Mononuclear cell (primary cell): ENCODE measurements around the gene DOCK3. TPM values are rescaled to one million over a fixed set of nuclear protein-coding genes. Genes with fewer than 3 reads are reported as not detected.
"Not testable (repeated sequence)": the region's sequence is repeated elsewhere in the genome, so short reads cannot be mapped to it uniquely, and the experiment has no call there.

Source experiments
- H3K27me3 ChIP-seq: 2 replicates; pipeline ENCODE4 v1.6.0; 2011; ENCODE audit warnings: low read length, control low read depth; ENCODE audit not compliant: insufficient read depth
- H3K4me1 ChIP-seq: 2 replicates; pipeline ENCODE4 v1.5.1; 2011; ENCODE audit warnings: mild to moderate bottlenecking, low read length, control low read depth; ENCODE audit not compliant: insufficient read depth
- H3K4me3 ChIP-seq: 2 replicates; pipeline ENCODE4 v1.5.1; 2011; ENCODE audit warnings: mild to moderate bottlenecking, low read length, moderate library complexity
- H3K9me3 ChIP-seq: 2 replicates; pipeline ENCODE4 v1.5.1; 2011; ENCODE audit warnings: low read depth, mild to moderate bottlenecking, control low read depth, low read length
- total RNA-seq: library from RNA; depleted of rRNA; stranded (reverse); fragments of >200 nt; gene quantifications from one replicate; pipeline ENCODE4 v1.2.3, GENCODE V29; 2012

The DOCK3 gene
- total RNA-seq, 1 donor: 1.0 TPM

DNA sequence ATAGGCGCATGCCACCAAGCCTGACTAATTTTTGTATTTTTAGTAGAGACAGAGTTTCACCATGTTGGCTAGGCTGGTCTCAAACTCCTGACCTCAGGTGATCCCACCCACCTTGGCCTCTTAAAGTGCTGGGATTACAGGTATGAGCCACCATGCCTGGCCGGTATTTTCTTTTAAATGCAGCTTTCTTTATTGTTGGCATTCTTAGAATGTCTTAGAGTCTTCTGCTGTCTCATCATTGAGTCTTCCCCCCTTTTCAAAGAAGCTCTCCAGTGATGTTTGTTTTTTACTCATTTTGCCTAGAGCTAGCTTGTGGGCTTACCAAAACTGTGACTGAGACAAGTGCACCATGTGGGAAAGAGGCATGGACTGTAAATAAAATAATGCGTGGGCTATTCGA, 13.9 kb downstream of the DOCK3 start:
- not testable (repeated sequence) for H3K4me1 ChIP-seq, H3K9me3 ChIP-seq, H3K27me3 ChIP-seq, H3K4me3 ChIP-seq

- no peak overlapping the region for H3K4me3 ChIP-seq
- no peaks in the 10 kb centered on the region for H3K4me1 ChIP-seq
- peaks cover 7% of the 10 kb centered on the region for H3K27me3 ChIP-seq
- H3K9me3 ChIP-seq: no peaks in the 10 kb centered on the region
These were observed 14.8 kb downstream of the DOCK3 start for GRCh38 chr3:50689558-50689957.

DNA sequence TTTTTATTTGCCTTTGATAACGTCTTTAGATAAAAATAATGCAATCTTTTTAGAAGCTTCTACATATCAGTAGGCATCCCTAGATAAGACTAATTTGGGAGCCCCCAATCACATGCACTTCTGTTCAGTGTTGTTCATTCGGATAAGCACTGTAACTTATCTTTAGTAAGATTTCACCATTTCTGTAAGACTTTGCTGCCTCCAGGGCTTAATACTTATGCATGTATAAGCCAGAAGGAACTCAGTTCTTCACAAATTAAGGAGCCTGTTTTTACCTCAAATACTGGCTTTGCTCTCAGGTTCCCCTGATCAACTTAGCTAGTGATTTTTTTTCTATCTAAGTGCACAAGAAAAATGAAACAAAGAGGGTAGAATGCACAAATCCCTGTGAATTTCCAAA, 20.3 kb downstream of the DOCK3 start:
- Histone ChIP-seq H3K27me3 (no peaks in the 10 kb centered on the region), H3K9me3 (no peaks in the 10 kb centered on the region), H3K4me3 (no peak overlapping the region), H3K4me1 (no peaks in the 10 kb centered on the region)

GRCh38 chr3:50696276-50696675, 21.5 kb downstream of the DOCK3 start:
- H3K9me3 ChIP-seq: no peaks in the 10 kb centered on the region
- H3K4me3 ChIP-seq: no peak overlapping the region
- no peaks in the 10 kb centered on the region for H3K4me1 ChIP-seq
- no peaks in the 10 kb centered on the region for H3K27me3 ChIP-seq

DNA sequence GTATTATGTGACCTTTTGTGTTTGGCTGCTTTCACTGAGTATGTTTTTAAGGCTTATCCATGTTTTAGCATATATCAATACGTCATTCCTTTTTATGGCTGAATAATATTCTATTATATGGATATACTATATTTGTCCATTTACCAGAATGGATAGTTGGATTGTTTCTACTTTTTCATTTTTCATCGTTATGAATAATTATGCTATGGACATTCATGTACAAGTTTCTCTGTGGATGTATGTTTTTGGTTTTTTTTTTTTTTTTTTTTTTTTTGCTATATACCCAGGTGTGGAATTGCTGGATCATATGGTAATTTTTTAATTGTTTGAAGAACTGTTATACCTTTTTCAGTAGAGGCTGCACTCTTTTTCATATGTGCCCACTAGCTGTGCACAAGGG, 23.5 kb downstream of the DOCK3 start:
- Histone ChIP-seq H3K4me3 (no peak overlapping the region), H3K9me3 (no peaks in the 10 kb centered on the region)

GRCh38 chr3:50708620-50709019, 33.9 kb downstream of the DOCK3 start:
- Histone ChIP-seq H3K9me3 (no peaks in the 10 kb centered on the region), H3K27me3 (no peaks in the 10 kb centered on the region), H3K4me3 (no peak overlapping the region), H3K4me1 (no peaks in the 10 kb centered on the region)

More for the DNA sequence above, 23.5 kb downstream of the DOCK3 start:
- H3K4me1 ChIP-seq: no peaks in the 10 kb centered on the region
- peaks cover 3% of the 10 kb centered on the region for H3K27me3 ChIP-seq

- no peaks in the 10 kb centered on the region for H3K4me1 ChIP-seq
- no peaks in the 10 kb centered on the region for H3K27me3 ChIP-seq
- no peaks in the 10 kb centered on the region for H3K9me3 ChIP-seq
These were observed 40.2 kb downstream of the DOCK3 start for GRCh38 chr3:50714946-50715345.

GRCh38 chr3:50724831-50725230, 50.1 kb downstream of the DOCK3 start:
- peaks cover 5% of the 10 kb centered on the region for H3K27me3 ChIP-seq

More at GRCh38 chr3:50714946-50715345, 40.2 kb downstream of the DOCK3 start:
- no peak overlapping the region for H3K4me3 ChIP-seq

GRCh38 chr3:50734985-50735384, 60.3 kb downstream of the DOCK3 start:
- Histone ChIP-seq H3K4me1 (no peaks in the 10 kb centered on the region), H3K27me3 (no peaks in the 10 kb centered on the region), H3K9me3 (no peaks in the 10 kb centered on the region), H3K4me3 (no peak overlapping the region)

More at GRCh38 chr3:50724831-50725230, 50.1 kb downstream of the DOCK3 start:
- Histone ChIP-seq H3K4me1 (no peaks in the 10 kb centered on the region), H3K9me3 (no peaks in the 10 kb centered on the region), H3K4me3 (no peak overlapping the region)

- Histone ChIP-seq H3K4me1 (no peaks in the 10 kb centered on the region), H3K9me3 (no peaks in the 10 kb centered on the region), H3K4me3 (no peak overlapping the region), H3K27me3 (no peaks in the 10 kb centered on the region)
These were observed 62.6 kb downstream of the DOCK3 start for GRCh38 chr3:50737193-50737905.

DNA sequence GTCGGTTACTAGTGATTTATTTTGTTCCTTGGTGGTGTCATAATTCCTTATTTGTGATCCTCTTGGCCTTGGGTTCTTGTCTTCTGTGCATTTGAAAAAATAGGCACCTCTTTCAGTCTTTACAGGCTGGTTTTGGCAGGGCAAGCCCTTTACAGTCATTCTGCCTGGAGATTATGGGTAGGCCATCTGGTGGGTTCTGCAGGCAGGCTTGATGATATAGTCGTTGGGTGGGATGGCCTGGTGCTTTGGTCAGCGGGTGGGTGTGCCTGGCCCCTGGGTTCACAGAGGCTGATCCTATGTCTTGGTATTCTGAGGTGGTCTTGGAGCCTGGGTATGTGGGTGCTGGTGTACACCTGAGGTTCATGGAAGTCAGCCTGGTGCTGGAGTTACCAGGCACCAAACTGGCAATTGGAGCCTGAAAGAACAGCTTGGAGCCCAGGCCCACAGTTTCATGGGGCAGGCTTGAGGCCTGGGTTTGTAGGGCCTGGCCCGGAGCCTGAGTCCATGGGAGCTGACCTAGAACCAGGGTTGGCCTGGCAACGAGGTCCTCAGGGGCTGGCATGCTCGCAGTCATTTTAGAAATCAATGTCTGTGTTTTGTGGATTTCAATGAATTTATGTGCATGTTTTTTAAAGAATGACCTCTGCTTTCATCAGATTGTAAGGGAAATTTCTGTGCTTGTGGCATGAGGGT, 63.3 kb downstream of the DOCK3 start:
- Histone ChIP-seq H3K9me3 (no peaks in the 10 kb centered on the region), H3K27me3 (no peaks in the 10 kb centered on the region), H3K4me1 (no peaks in the 10 kb centered on the region), H3K4me3 (no peak overlapping the region)

DNA sequence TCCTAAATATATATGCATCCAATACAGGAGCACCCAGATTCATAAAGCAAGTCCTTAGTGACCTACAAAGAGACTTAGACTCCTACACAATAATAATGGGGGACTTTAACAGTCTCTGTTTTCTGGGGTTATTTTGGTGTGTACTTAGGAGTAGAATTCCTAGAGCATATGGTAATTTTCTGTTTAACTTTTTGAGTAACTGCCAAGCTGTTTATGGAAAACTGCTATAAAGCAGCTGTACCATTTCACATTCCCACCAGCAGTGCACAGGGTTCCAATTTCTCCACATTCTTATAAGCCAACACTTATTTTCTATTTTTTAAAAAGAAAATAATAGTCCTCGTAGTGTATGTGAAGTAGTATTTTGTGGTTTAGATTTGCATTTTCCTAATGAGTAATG, 68.9 kb downstream of the DOCK3 start:
- no peaks in the 10 kb centered on the region for H3K27me3 ChIP-seq
- no peaks in the 10 kb centered on the region for H3K9me3 ChIP-seq
- H3K4me1 ChIP-seq: no peaks in the 10 kb centered on the region
- no peak overlapping the region for H3K4me3 ChIP-seq

DNA sequence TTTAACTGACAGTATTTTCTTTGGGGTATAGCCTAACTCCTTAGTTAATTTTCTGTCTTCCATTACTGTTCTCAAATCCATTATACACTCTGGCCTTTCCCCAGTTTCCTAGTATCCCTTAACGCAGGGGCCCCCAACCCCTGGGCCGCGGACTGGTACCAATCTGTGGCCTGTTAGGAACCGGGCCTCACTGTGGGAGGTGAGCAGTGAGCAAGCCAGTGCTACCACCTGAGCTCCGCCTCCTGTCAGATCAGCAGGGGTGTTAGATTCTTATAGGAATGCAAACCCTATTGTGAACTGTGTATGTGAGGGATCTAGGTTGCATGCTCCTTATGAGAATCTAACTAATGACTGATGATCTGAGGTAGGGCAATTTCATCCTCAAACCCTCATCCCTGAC, 75.1 kb downstream of the DOCK3 start:
- Histone ChIP-seq H3K4me1 (no peaks in the 10 kb centered on the region), H3K9me3 (no peaks in the 10 kb centered on the region), H3K27me3 (no peaks in the 10 kb centered on the region), H3K4me3 (no peak overlapping the region)

GRCh38 chr3:50759015-50759414, 84.3 kb downstream of the DOCK3 start:
- Histone ChIP-seq H3K4me3 (no peak overlapping the region), H3K4me1 (no peaks in the 10 kb centered on the region), H3K9me3 (no peaks in the 10 kb centered on the region), H3K27me3 (no peaks in the 10 kb centered on the region)

DNA sequence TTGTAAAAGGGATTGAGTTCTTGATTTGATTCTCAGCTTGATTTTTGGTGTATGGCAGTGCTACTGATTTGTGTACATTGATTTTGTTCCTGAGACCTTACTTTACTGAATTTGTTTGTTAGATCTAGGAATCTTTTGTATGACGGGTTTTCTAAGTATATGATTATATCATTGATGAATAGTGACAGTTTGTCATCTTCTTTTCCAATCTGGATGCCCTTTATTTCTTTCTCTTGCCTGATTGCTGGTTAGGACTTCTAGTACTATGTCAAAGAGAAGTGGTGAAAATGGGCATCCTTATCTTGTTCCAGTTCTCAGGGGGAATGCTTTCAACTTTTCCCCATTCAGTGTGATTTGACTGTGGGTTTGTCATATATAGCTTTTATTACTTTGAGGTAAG, 103.0 kb downstream of the DOCK3 start:
- no peaks in the 10 kb centered on the region for H3K4me1 ChIP-seq
- H3K27me3 ChIP-seq: peaks cover 2% of the 10 kb centered on the region
- no peaks in the 10 kb centered on the region for H3K9me3 ChIP-seq

DNA sequence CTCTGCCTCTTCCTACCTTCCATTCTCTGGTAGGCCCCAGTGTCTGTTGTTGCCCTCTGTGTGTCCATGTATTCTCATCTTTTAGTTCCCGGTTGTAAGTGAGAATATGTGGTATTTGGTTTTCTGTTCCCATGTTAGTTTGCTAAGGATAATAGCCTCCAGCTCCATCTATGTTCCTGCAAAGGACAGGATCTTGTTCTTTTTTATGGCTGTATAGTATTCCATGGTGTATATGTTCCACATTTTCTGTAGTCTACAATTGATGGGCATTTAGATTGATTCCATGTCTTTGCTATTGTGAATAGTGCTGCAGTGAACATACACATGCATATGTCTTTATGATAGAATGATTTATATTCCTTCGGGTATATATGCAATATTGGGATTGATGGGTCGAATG, 107.0 kb downstream of the DOCK3 start:
- H3K4me3 ChIP-seq, H3K4me1 ChIP-seq, H3K9me3 ChIP-seq, H3K27me3 ChIP-seq: not testable (repeated sequence)

More for the DNA sequence above, 103.0 kb downstream of the DOCK3 start:
- no peak overlapping the region for H3K4me3 ChIP-seq
